Epithelial cell of proximal tubule (primary cell): Measurements from ENCODE around the gene ASXL3. TPM values are rescaled to one million over a fixed set of nuclear protein-coding genes. Genes with fewer than 3 reads are reported as not detected.

Experiments
- DNase-seq: peaks from one replicate; pipeline ENCODE4 v3.0.0-alpha.2; 2011; ENCODE audit warnings: low read depth
- H3K4me3 ChIP-seq: 2 replicates; pipeline ENCODE4 v1.5.1; 2011; ENCODE audit warnings: low read depth, mild to moderate bottlenecking, low read length
- total RNA-seq: library from RNA; depleted of rRNA; stranded (reverse); fragments of >200 nt; gene quantifications from 2 replicates; pipeline ENCODE4 v1.2.3, GENCODE V29; 2015
- TF ChIP-seq, protein P1 (sequence below): conservative IDR thresholded peaks from 2 replicates; pipeline ENCODE4 v1.5.1; 2012; ENCODE audit warnings: low read depth, mild to moderate bottlenecking, low read length

The ASXL3 gene
- total RNA-seq, 1 donor from 2014 or later: 0.23 TPM

DNA sequence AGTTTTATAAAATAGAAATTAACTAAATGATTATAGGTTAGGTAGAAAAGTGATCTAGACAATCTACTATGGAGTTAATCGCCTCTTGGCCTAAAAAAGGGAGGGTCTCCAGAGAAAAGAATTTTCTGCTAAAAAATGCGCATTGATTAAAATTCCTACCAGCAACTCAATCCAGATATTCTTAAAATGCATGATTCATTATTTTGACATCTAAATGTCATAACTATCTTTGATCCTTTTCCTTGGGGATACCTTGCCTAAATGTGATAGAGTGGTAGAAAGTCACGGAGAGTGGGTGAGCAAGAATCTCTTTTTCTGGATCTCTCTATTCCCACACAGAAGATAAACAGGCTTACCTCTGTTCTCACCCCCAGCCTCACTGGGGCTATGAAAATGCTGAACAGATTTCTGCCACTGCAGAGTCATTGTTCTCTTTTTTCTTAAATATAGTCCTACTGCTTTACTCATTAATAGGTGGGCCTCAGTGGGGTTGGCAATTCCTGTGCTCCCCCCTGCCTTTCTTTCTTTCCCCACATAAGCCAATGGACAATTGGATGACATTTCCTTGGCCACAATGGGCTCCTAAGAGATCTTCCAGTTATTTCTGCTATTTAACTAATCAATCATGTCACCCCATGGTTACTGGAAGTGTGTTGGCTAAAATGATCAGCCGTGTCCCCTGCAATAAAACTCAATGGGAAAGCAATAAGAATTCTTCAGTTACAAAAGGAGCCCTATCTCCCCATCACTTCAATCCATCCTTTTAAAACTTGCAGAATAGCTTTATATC is 5.8 kb upstream of the ASXL3 start:
- no peak for DNase-seq
- H3K4me3 ChIP-seq: no peak overlapping the region
- TF ChIP-seq, protein P1, sequence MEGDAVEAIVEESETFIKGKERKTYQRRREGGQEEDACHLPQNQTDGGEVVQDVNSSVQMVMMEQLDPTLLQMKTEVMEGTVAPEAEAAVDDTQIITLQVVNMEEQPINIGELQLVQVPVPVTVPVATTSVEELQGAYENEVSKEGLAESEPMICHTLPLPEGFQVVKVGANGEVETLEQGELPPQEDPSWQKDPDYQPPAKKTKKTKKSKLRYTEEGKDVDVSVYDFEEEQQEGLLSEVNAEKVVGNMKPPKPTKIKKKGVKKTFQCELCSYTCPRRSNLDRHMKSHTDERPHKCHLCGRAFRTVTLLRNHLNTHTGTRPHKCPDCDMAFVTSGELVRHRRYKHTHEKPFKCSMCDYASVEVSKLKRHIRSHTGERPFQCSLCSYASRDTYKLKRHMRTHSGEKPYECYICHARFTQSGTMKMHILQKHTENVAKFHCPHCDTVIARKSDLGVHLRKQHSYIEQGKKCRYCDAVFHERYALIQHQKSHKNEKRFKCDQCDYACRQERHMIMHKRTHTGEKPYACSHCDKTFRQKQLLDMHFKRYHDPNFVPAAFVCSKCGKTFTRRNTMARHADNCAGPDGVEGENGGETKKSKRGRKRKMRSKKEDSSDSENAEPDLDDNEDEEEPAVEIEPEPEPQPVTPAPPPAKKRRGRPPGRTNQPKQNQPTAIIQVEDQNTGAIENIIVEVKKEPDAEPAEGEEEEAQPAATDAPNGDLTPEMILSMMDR: no peak

DNA sequence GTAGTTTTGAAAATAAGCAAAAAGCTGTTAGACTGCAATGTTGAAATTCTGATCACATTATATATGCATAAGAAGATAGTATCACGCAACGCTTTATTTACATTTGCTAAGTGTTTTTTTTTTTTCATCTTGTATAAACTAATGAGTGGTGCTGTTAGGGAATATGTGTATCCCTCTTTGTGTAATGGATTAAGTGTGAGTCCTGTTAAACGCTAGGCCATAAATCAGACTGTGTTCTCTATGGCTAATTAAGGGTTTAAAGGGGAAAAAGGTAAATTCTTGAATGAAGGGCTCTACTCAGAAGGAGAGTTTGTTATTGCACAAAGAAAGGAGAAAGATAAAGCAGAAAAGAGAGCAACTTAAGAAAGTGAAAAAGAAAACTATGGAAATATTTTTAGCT is 4.8 kb upstream of the ASXL3 start:
- H3K4me3 ChIP-seq: no peak overlapping the region
- TF ChIP-seq, protein P1: no peak
- no peak for DNase-seq

DNA sequence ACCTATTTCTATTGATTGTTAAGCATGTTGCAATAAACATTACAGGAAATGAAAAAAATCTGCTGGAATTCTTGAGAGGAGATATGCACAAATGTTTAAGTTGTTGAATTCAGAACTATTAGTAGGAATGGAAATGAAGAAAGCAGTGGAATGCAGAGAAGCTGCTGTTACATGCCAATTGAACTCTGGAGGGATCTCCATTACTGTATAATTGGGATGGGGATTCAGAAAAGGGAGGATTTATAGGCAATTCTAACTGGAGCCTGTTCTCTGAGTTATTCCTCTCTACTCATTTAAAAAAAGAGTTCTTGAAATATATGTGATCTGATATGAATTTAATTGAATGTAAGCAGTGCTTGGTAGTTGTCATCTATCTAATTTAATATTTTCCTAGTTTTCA is 2.6 kb upstream of the ASXL3 start:
- H3K4me3 ChIP-seq: no peak overlapping the region
- no peak for DNase-seq
- TF ChIP-seq, protein P1: no peak

DNA sequence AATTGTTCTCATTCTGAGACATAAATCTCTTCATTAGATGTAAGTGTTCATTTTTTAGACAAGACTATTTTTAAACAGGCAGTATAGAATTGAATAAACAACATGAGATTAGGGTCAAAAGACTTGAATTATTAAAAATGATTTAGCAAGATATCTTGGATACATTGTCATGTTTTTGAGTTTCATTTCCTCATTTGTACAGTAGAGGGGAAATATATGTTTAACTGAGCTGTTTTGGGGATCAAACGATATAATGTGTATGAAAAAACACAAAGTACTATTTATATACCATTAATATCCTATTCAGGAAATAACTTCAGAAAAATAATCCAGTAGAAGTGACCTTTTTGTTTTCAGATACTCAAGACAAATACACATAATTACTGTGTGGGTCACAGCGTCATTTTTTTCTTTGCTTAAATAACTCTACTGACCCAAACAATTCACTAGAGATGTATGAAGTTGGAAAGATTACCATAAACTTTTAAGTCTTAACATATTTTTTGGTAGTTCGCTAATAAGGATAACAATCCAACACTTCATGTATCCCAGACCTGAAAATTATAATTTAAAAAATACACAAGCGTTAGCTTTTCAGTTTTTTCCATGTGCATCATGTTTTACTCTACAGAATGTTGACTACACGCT is 896 bp upstream of the ASXL3 start:
- DNase-seq: no peak
- peak overlapping the region; percentile 72 for H3K4me3 ChIP-seq
- TF ChIP-seq, protein P1: no peak

DNA sequence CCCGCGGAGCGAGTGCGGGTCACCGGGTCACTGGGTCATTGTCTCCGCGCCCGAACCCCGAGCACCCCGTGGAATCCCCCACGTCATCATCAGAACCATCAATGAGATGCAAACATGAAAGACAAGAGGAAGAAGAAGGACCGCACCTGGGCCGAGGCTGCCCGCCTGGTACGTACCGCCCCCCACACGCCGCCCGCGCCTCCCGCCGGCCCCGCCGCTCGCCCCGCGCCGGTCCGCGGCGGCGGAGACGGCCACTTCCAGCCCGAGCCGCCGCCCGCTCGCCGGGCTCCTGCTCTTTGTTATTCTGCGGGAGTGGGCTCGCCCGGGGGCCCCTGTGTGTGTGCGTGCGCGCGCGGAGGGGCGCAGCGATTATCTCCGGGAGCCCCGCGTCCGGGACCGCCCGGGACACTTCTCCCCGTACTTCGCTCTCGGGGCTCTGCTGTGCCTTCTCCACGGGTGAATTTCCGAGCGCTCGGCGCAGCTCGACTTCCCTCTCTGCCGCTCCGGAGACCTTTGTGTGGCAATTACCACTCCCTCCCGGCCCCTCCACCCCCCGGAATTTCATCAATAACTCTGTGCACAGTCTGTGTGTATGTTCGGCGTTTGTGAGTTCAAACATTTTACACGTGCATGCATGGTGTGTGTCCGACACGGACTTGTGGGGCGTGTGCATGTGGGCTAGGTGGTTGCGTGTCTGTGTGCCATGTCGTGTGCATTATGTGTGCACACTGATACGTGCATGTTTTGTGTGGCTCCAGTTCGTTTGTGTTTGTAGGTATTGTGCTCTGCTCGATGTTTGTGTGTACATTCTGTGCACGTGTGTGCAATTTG is 714 bp downstream of the ASXL3 start:
- peak overlapping the region; percentile 54 for H3K4me3 ChIP-seq
- no peak for DNase-seq
- TF ChIP-seq, protein P1: no peak

DNA sequence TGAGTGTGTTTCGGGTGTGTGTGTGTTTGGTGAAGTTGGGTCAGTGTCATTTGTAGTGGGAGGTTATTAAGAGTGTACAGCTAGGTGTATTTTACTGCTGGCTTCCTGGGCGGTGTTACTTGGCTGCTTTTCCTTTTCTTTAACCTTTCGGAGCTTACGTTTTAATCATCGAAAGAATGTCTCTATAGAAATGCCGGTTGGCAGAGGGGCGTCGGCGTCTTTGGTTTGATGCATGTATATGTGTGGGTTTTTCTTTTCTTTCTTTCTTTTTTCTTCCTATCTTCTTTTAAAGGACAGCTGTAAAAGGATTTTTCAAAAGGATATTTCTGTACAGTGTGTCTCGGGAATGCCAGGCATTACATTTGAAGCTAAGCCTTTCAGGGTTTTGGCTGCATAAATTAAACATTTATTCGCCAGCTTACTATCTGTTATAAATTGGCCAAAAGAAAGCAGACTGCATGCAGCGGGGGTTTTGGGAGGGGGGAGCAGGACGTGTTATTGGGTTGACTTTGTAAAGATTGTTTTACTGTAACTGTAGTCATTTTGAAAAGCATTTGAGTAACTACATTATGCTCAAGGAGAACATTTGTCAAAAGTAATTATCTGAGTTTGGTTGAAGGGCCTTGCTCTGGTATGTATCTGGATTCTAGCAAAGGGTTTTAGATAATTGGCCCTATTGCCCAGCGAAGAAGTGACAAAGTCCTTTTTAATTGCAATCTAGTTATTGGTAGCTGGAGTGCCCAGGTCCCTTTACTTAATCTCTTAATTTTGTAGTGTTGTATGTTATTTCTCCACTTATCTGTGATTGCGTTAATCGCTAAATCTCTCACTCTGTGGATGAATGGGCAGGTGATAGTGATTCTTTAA is 1.6 kb downstream of the ASXL3 start:
- H3K4me3 ChIP-seq: peak overlapping the region; percentile 54
- DNase-seq: no peak
- TF ChIP-seq, protein P1: no peak
